ENCODE measurements around the gene USP43.

DNA sequence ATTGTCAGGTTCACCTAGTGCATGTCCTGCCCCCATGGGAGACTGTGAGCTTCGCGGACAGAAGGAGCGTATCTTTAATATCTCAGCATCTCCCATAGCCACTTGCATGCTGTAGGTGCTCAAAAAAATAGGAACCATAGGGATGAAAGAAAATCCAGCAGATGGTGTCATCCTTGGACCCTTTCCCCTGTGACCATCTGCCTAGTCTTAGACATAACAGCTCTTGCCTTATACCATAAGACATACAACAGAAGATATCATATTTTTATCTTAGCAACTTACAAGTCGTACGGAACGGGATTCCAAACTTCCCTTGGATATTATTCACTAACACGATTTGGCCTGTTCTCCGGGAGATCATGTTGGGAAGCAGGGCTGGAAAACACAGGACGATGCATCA is 131.6 kb downstream of the USP43 start:
- TF ChIP-seq, protein P1, sequence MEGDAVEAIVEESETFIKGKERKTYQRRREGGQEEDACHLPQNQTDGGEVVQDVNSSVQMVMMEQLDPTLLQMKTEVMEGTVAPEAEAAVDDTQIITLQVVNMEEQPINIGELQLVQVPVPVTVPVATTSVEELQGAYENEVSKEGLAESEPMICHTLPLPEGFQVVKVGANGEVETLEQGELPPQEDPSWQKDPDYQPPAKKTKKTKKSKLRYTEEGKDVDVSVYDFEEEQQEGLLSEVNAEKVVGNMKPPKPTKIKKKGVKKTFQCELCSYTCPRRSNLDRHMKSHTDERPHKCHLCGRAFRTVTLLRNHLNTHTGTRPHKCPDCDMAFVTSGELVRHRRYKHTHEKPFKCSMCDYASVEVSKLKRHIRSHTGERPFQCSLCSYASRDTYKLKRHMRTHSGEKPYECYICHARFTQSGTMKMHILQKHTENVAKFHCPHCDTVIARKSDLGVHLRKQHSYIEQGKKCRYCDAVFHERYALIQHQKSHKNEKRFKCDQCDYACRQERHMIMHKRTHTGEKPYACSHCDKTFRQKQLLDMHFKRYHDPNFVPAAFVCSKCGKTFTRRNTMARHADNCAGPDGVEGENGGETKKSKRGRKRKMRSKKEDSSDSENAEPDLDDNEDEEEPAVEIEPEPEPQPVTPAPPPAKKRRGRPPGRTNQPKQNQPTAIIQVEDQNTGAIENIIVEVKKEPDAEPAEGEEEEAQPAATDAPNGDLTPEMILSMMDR (conservative IDR thresholded peaks at IDR 0.05; ENCODE audit: low read depth, low read length): no peak
- no peak for TF ChIP-seq EZH2 (IDR thresholded peaks at IDR 0.05; ENCODE audit: borderline replicate concordance, low read depth, low read length, poor library complexity, severe bottlenecking)
